GM21367 (cell line): Measurements from ENCODE around the gene APC2.
"Not testable (repeated sequence)": the region's sequence is repeated elsewhere in the genome, so short reads cannot be mapped to it uniquely, and the experiment has no call there.

Experiments used
- ATAC-seq: cut with Tn5 transposase; IDR thresholded peaks from one replicate; pipeline ENCODE4 v1.9.1; 2021; ENCODE audit not compliant: unreplicated experiment

The APC2 gene

DNA sequence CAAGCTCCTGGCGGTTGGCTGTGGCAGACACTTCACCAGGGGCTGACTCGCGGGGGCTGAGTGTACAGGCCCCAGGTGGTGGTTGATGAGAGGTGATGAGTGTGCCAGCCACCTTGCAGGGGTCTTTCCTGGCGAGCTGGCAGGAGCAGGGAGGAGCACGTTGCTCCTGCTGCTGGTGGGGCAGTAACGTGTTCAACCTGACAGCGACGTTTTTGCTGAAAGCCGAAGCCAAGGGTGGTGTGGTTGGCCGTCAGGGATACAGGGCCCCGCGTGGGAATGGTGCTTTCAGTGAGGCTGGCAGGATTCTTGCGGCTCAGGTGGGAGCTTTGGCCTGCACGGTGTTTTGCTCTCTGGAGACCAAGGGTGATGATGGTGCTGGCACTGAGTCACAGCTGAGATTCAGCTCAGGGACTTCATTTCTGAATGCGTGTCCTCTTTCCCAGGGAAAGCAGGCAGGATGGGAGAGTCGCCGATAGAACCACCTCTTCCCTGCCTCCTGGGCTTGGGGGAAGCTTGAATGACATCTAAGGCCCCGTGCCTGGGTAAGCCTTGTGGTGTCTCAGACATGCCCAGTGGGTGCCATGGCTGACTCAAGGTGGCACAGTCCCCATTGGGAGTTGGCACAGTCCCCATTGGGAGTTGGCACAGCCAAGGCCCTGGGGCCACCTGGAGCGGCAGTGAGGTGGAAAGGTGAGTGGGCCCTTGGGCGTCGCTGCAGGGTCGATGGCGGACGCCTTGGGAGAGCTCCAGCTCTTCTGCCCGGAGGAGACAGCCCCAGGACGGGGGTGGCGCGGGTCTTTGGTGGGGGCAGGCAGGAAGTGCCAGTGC is 33.7 kb upstream of the APC2 start:
- no peak for ATAC-seq

- no peak for ATAC-seq
Measured at GRCh38 chr19:1417145-1417544, 32.8 kb upstream of the APC2 start.

DNA sequence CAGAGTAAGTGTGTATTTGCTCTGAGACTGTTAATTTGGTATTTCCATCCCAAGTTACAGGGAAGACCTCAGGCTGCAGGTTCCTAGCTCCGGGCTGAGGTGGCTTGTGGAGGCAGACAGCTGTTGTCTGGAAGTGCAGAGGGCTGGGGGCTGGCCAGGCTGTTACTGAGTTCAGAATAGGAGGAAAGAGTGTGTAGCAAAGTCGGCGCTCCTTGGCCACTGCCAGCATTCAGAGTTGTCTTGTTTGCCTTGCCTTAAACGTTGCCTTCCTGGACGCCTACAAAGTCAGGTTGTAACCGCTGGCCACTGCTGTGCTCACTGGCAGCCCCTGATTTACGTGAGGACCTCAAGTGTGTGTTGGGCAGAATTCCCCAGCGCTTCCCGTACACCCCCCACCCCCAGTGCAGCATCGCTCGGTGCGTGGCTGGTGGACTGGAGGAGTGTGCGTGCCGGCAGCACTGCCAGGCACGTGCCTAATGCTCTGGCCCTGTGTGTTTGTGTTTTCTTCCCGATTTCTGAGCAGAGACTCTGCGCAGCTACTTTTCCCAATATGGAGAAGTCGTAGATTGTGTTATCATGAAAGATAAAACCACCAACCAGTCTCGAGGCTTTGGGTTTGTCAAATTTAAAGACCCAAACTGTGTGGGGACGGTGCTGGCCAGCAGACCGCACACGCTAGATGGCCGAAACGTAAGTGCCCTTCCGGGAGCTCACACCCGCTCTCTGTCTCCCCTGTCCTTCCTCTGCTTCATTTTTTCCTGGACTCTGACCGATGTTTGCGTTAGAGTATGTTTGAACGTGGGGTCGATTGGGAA is 32.0 kb upstream of the APC2 start:
- no peak for ATAC-seq

GRCh38 chr19:1418496-1418775 is 31.5 kb upstream of the APC2 start:
- no peak for ATAC-seq

GRCh38 chr19:1418951-1419738 is 30.8 kb upstream of the APC2 start:
- ATAC-seq: no peak

DNA sequence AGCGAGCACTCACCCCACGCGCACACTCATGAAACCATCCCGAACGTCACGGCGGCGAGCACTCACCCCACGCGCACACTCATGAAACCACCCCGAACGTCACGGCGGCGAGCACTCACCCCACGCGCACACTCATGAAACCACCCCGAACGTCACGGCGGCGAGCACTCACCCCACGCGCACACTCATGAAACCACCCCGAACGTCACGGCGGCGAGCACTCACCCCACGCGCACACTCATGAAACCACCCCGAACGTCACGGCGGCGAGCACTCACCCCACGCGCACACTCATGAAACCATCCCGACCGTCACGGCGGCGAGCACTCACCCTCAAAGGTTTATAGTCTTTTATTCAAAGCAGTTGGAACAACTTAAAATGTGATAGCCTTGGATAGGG is 29.8 kb upstream of the APC2 start:
- ATAC-seq: not testable (repeated sequence)

DNA sequence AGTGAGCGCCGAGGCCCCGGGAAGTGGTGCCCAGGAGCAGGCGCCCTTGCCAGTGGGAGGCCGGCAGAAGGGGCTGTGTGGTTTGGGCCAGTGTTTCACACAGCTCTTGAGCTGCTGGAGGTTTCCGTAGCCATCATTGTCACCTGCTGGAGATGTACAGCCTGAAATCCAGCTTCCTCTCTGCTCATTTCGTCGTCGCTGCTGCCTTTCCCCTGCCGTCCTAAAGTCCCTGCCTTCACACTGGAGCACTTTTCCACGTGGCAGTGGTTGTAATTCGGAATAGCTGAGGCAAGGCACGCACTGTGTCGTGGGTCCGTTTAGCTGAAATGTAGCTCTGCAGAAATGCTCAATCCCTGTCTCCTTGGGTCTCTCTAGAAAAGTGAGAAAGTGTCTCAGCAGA is 29.3 kb upstream of the APC2 start:
- ATAC-seq: no peak

DNA sequence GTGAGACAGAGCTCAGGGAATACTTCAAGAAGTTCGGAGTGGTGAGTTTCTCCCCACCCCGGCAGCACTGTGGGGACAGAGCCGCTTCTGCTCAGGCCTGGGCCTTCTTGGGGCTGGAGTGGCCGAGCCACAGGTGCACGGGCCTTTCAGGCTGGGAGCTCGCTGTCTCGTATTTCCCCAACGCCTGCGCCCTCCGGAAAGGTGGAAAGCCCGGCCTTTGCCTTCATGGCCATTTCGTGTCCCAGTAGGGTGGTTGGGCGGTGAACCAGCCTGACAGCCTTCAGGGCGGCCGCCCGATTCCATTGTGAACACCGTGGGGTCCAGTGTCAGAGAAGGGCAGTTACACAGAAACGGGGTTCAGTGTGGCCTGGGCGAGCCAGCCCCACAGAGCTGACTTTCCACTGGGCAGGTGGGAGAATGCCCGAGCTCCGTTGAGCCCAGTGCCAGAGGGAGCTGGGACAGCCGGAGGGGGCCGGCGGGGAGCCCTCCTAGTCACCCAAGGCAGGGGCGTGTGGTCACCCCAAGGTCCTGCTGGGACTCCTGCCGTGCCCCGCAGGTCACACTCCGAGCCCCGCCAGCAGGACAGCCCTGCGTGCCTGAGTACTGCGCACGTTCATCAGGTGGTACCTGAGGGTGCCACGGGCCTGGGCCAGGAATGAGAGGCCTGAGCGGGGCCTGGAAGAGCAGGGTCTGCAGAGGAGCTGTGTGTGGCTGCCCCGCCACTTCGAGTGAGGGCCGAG is 28.5 kb upstream of the APC2 start:
- no peak for ATAC-seq

DNA sequence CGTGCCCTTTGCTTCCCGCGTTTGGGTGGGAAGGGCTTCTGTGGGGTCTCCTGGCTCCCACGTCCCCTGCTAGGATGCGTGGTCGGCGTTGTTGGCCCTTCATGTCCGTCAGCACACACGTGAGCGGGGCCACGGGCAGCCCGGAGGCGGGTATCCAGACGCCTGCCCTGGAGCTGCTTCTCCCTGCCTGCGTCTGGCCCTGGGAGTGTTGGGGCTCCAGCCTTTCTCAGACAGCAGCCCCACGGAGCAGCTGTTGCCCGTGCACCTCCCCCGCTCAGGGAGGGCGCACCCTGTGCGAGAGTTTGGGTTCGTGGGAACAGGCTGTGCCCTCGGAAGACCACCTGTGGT is 28.0 kb upstream of the APC2 start:
- no peak for ATAC-seq

DNA sequence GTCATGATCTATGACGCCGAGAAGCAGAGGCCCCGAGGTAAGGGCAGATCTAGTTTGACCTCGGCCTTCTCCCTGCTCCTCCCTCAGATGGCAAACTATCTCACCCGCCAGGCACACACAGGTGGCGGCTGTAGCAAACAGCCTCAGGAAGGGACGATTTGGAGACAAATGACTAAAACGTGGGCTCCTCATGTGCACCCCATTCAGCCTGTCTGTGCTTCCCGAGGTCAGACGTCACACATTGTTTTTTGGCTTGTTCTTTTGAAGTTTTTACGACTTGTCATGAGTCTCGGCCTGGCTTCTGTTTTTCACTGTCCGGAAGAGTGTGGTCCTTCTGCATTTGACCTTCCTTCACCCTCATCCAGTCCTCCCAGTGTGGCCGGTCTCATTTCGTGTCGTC is 27.6 kb upstream of the APC2 start:
- no peak for ATAC-seq

DNA sequence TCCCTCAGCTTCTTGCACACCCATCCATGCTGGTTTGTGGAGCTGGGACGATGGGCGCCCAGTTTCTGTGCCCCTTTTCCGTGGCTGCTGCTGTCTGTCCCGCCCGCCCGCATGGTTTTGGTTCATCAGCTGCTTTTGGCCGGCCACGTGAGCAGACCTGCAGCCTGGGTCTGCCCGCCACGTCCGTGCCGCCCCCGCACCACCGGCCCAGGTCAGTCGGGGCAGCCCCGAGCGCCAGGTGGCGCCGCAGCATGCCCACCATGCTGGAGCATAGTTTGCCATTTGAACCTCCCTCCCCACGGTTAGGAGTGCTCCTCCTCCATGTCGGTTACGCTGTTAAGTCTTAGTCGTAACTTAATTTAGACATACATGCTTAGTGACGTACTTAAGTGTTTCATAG is 27.0 kb upstream of the APC2 start:
- ATAC-seq: no peak

GRCh38 chr19:1423436-1424191 is 26.3 kb upstream of the APC2 start:
- ATAC-seq: no peak

DNA sequence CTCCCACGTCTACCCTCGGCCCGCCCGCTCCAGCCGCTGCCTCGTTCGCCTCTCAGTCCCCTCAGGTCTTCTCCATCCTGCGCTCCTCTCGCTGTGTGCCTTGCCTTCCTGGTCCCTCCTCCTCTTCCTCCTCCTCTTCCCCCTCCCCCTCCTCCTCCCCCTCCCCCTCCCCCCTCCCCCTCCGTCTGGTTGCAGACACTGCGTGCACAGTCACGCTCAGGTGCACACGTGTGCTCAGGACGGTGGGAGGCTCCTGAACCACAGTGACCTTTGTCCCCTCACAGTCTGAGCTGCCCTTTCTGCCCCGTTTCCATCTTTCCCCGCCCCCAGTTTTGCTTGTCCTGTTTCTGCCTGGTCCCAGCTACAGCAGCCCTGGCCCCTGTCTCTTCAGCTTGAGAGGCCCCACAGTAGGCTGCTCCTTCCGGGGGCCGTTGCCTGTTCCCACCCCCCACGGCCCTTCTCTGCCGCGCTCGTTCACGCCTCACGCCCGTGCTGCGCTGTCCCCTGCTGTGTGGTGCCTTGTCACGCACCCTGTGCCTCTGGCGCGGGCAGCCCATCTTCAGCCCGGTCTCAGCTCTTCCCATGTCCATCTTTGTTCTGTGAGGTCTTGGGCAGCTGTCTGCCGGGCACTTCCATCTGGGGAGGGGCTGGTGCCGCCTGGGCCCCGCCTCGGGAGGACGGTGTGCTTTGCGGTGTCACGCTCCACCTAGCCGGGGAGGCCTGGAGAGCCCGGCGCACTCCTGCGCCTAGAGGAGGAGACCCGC is 25.5 kb upstream of the APC2 start:
- ATAC-seq: no peak

- no peak for ATAC-seq
Measured at GRCh38 chr19:1425102-1425837, 24.7 kb upstream of the APC2 start.

GRCh38 chr19:1425902-1426301 is 24.0 kb upstream of the APC2 start:
- no peak for ATAC-seq

DNA sequence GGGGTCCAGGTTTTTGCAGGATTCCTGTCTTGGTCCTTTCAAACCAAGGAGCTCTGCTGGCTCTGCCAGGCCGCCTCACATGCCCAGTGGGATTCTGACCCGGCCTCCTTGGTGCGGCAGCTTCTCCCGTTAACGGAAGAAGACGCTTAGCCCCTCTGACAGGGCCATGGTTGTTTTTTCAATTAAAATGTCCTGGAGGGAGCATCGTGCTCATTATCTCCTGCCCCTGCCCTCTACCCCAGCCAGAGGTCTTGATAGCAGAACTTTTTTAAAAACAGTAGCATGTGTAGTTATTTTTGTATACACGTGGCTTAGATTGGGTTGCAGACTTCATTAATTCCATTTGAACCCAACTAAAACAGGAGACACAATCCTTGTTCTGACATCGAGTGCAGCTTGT is 23.2 kb upstream of the APC2 start:
- no peak for ATAC-seq

GRCh38 chr19:1427221-1427920 is 22.6 kb upstream of the APC2 start:
- ATAC-seq: no peak

GRCh38 chr19:1428738-1429391 is 21.1 kb upstream of the APC2 start:
- ATAC-seq: no peak
